Heart left ventricle (tissue), 16 donors: ENCODE measurements around the gene TGIF1. TPM values are rescaled to one million over a fixed set of nuclear protein-coding genes. Genes with fewer than 3 reads are reported as not detected.

Experiments
- ATAC-seq, 4 donors: fragments of 200-7000 bp; cut with Tn5 transposase; one replicate each; pipeline ENCODE4 v1.9.1; 2020 to 2022; ENCODE audit warnings: moderate library complexity in 4 of 4, mild to moderate bottlenecking in 3 of 4, moderate number of reproducible peaks in 1 of 4
- DNase-seq, 5 donors: peaks; one replicate each; pipeline ENCODE4 v3.0.0-alpha.2; 2020
- H3K27ac ChIP-seq, 12 donors: fragments of 200-600 bp; sonication (generic) in 4 of 12; one replicate each; pipeline versions ENCODE4 v1.5.0 to v1.8.0; 2016 to 2022; ENCODE audit warnings: mild to moderate bottlenecking in 2 of 12
- H3K27me3 ChIP-seq, 9 donors: fragments of 200-600 bp; sonication (generic) in 2 of 9; one replicate each; pipeline versions ENCODE4 v1.5.1 to v1.8.0; 2016 to 2022; ENCODE audit warnings: mild to moderate bottlenecking in 3 of 9
- H3K36me3 ChIP-seq, 9 donors: fragments of 200-600 bp; sonication (generic) in 2 of 9; one replicate each; pipeline versions ENCODE4 v1.5.0 to v1.8.0; 2018 to 2022; ENCODE audit warnings: mild to moderate bottlenecking in 2 of 9
- H3K4me1 ChIP-seq, 12 donors: fragments of 200-600 bp; sonication (generic) in 4 of 12; one replicate each; pipeline versions ENCODE4 v1.5.0 to v1.8.0; 2016 to 2022; ENCODE audit warnings: mild to moderate bottlenecking in 3 of 12
- H3K4me3 ChIP-seq, 12 donors: fragments of 200-600 bp; sonication (generic) in 4 of 12; one replicate each; pipeline versions ENCODE4 v1.5.0 to v1.8.0; 2017 to 2022; ENCODE audit warnings: mild to moderate bottlenecking in 9 of 12, moderate library complexity in 4 of 12
- H3K9me3 ChIP-seq, 12 donors: fragments of 200-600 bp; sonication (generic) in 4 of 12; one replicate each; pipeline versions ENCODE4 v1.5.0 to v1.8.0; 2016 to 2022; ENCODE audit warnings: mild to moderate bottlenecking in 1 of 12
- CTCF ChIP-seq, 12 donors: fragments of 200-600 bp; sonication (generic) in 4 of 12; IDR thresholded peaks; one replicate each; pipeline versions ENCODE4 v1.5.0 to v1.8.0; 2018 to 2022; ENCODE audit warnings: antibody characterized with exemption in 12 of 12, mild to moderate bottlenecking in 5 of 12
- POLR2A ChIP-seq, 2 donors: fragments of 450-650 bp; IDR thresholded peaks; one replicate each; pipeline ENCODE4 v1.6.1; 2017; ENCODE audit warnings: antibody characterized with exemption in 2 of 2, mild to moderate bottlenecking in 2 of 2, moderate library complexity in 2 of 2
- WGBS, 4 donors: extraction: QIAGEN DNeasy Blood & Tissue Kit in 2 of 4; methylation state at CpG; one replicate each; pipeline versions ENCODE4 v1.1.5 to v1.1.7; 2013 to 2018; 5-methylcytosine and 5-hydroxymethylcytosine counted together
- intact Hi-C, 10 donors: fragments of 100-400 bp; cut with DNase I; formaldehyde crosslinking; loops; one replicate each; pipeline versions ENCODE4 v1.11.1 to v1.14.2; 2022
- polyA plus RNA-seq, 2 donors: library from polyadenylated mRNA; stranded (reverse); fragments of 200-250 nt; gene quantifications; one replicate each; pipeline ENCODE4 v1.2.3, GENCODE V29; 2013
- total RNA-seq, 9 donors: library from RNA; depleted of rRNA in 2 of 9; stranded (reverse); fragments of >200 nt in 2 of 9; fragmentation: NEBNext Ultra II Directional in 3 of 9; extraction: Animal tissue kit (Norgen Biotek cat#: 25700) in 3 of 9; gene quantifications; one replicate each; pipeline versions ENCODE4 v1.1.0 to v1.2.4, GENCODE V29; 2016 to 2023
- donor health status: ischemic (EF 13 %, LVEDD 7.1; RV severe dilation, severe dysfunction).
- donor health status: healthy with polysubstance abuse.
- donor health status: DM: no; HTN: yes; CAD: no.
- donor health status: DM: no; HTN: no; CAD: no.
- donor health status: ischemic (EF 25% LVEDD 6.9; RV normal size, moderate dysfunction).
- donor health status: ischemic (EF 25% LVEDD 5.7; RV mildly dilated, moderate dysfunction).
- donor health status: healthy.
- donor health status: DM: yes; HTN: yes; CAD: no.
- donor health status: ischemic (EF 35%, LVEDD 5.7; RV mildly dilated, moderate dysfunction).
- donor health status: nonischemic (EF 11% LVEDD 7.7; RV severe dilation, severe dysfunction).
- donor health status: DM: yes; HTN: yes; CAD: no.
- donor health status: PGD.
- donor health status: ischemic (EF 29% LVEDD 5.4; RV normal size, mild dysfunction).
- donor health status: nonischemic (EF 23%, LVEDD 6.1; RV moderate dilation, normal function).

Gene TGIF1
- total and polyA plus RNA-seq, 11 donors: 5.0 to 37.5 (median 15.4) TPM

GRCh38 chr18:3493501-3494244 lies 43.7 kb downstream of the TGIF1 start:
- intact Hi-C loops: no loop called here
- no peak for TF ChIP-seq POLR2A (IDR thresholded peaks at IDR 0.05)
- TF ChIP-seq CTCF (IDR thresholded peaks at IDR 0.05): no peak
- DNase-seq (no peak), ATAC-seq (no peak)
- no peaks in the 10 kb centered on the region for H3K36me3 ChIP-seq
- peak overlapping the region in 2 of 12 donors; percentile 33 to 61 for H3K27ac ChIP-seq
- H3K4me3 ChIP-seq: peak overlapping the region in 2 of 12 donors; percentile 21 to 23
- 68 to 76% (median 72%) methylated on average over 9 of the region's 9 CpGs for WGBS, 4 donors
- H3K9me3 ChIP-seq: no peaks in the 10 kb centered on the region
- peaks cover 0 to 5% (median 0%) of the 10 kb centered on the region in 9 donors for H3K27me3 ChIP-seq
- H3K4me1 ChIP-seq: peaks cover 0 to under 1% (median 0%) of the 10 kb centered on the region in 12 donors

GRCh38 chr18:3494245-3494526 lies 44.2 kb downstream of the TGIF1 start:
- Histone ChIP-seq H3K36me3 (no peaks in the 10 kb centered on the region), H3K9me3 (no peaks in the 10 kb centered on the region), H3K4me3 (no peak overlapping the region), H3K27me3 (peaks cover 0 to 10% (median 0%) of the 10 kb centered on the region in 9 donors), H3K4me1 (peaks cover 0 to 6% (median 0%) of the 10 kb centered on the region in 12 donors), H3K27ac (peak overlapping the region in 1 of 12 donors; percentile 61)
- no peak for DNase-seq
- no peak for TF ChIP-seq CTCF (IDR thresholded peaks at IDR 0.05)
- no peak for TF ChIP-seq POLR2A (IDR thresholded peaks at IDR 0.05)
- intact Hi-C loops: no loop called here
- no peak for ATAC-seq
- 90 to 95% (median 91%) methylated on average over 4 of the region's 4 CpGs for WGBS, 4 donors

GRCh38 chr18:3494569-3494968 lies 44.6 kb downstream of the TGIF1 start:
- 91 to 98% (median 97%) methylated on average over 5 of the region's 5 CpGs for WGBS, 4 donors
- Histone ChIP-seq H3K4me1 (peaks cover 0 to 9% (median 0%) of the 10 kb centered on the region in 12 donors), H3K4me3 (no peak overlapping the region), H3K9me3 (no peaks in the 10 kb centered on the region), H3K27me3 (peaks cover 0 to 14% (median 2%) of the 10 kb centered on the region in 9 donors), H3K36me3 (no peaks in the 10 kb centered on the region), H3K27ac (no peak overlapping the region)
- DNase-seq (no peak), ATAC-seq (no peak)
- intact Hi-C loops: no loop called here
- no peak for TF ChIP-seq POLR2A (IDR thresholded peaks at IDR 0.05)
- TF ChIP-seq CTCF (IDR thresholded peaks at IDR 0.05): no peak

GRCh38 chr18:3495691-3496430 lies 45.9 kb downstream of the TGIF1 start:
- Histone ChIP-seq H3K36me3 (no peaks in the 10 kb centered on the region), H3K4me3 (no peak overlapping the region), H3K9me3 (no peaks in the 10 kb centered on the region), H3K4me1 (peaks cover 0 to 15% (median 0%) of the 10 kb centered on the region in 12 donors), H3K27ac (no peak overlapping the region), H3K27me3 (peaks cover 1 to 27% (median 11%) of the 10 kb centered on the region in 9 donors)
- 85 to 89% (median 87%) methylated on average over 7 of the region's 7 CpGs for WGBS, 4 donors
- no peak for DNase-seq
- no peak for ATAC-seq
- TF ChIP-seq POLR2A (IDR thresholded peaks at IDR 0.05) (no peak), CTCF (IDR thresholded peaks at IDR 0.05) (no peak)
- intact Hi-C loops: no loop called here
